Measurements from ENCODE around the gene PDE2A. TPM values are rescaled to one million over a fixed set of nuclear protein-coding genes. Genes with fewer than 3 reads are reported as not detected.

Gene PDE2A
- total and polyA plus RNA-seq, 7 donors: 6.0 to 20.1 (median 8.8) TPM

DNA sequence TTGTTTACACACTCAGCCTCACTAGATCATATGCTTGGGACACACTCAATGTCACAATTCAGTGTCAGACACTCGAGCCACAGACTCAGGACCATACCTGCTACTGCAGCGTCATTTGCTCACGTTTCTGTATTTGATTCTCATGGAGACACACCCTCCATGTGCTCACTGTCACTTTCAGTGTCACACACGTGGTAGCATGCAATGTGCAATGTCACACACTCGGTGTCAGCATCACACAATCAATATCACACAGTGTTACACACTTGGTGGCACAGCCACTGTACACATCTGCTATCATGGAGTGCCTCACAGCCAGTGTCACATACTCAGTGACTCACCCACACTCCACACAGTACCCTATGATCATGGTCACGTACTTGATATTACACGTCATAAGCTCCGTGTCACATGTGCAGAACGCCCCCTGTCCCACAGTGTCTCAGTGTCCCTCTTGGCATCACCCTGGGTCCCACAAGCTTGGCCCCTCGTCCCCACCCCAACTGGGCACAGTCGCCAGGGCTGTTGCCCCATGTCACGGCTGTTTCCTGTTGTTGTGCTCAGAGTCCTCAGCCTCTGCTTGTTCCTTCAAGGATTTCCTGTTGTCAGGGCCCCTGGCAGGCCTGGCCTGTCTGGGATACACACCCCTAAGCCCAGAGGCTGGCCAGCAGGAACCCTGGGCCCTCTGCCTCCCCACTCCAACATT, 49.6 kb downstream of the PDE2A start:
- TF ChIP-seq, protein P1, sequence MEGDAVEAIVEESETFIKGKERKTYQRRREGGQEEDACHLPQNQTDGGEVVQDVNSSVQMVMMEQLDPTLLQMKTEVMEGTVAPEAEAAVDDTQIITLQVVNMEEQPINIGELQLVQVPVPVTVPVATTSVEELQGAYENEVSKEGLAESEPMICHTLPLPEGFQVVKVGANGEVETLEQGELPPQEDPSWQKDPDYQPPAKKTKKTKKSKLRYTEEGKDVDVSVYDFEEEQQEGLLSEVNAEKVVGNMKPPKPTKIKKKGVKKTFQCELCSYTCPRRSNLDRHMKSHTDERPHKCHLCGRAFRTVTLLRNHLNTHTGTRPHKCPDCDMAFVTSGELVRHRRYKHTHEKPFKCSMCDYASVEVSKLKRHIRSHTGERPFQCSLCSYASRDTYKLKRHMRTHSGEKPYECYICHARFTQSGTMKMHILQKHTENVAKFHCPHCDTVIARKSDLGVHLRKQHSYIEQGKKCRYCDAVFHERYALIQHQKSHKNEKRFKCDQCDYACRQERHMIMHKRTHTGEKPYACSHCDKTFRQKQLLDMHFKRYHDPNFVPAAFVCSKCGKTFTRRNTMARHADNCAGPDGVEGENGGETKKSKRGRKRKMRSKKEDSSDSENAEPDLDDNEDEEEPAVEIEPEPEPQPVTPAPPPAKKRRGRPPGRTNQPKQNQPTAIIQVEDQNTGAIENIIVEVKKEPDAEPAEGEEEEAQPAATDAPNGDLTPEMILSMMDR (IDR thresholded peaks at IDR 0.05): no peak
- WGBS, 3 donors: 69 to 80% (median 73%) methylated on average over 12 of the region's 12 CpGs
- Histone ChIP-seq H3K4me1 (peaks cover 17% of the 10 kb centered on the region), H3K27ac (peak overlapping the region; percentile 69), H3K27me3 (ENCODE audit: insufficient read depth in 3 of 3, low read length in 2 of 3) (no peaks in the 10 kb centered on the region), H3K9me3 (no peaks in the 10 kb centered on the region), H3K36me3 (ENCODE audit: insufficient read depth in 1 of 2, low read depth in 1 of 2) (no peaks in the 10 kb centered on the region), H3K4me3 (no peak overlapping the region)
- peak; percentile 31 to 44 (median 38) for ATAC-seq
- intact Hi-C loops (cut with DNase I): no loop called here
- peak; percentile 60 to 75 for DNase-seq

- ATAC-seq (no peak), DNase-seq (no peak)
- H3K4me1 ChIP-seq: peaks cover 4% of the 10 kb centered on the region
- no peaks in the 10 kb centered on the region for H3K27me3 ChIP-seq (ENCODE audit: insufficient read depth in 3 of 3, low read length in 2 of 3)
- no peak overlapping the region for H3K27ac ChIP-seq
- no peaks in the 10 kb centered on the region for H3K9me3 ChIP-seq
- H3K4me3 ChIP-seq: no peak overlapping the region
- intact Hi-C loops (cut with DNase I): no loop called here
- no peaks in the 10 kb centered on the region for H3K36me3 ChIP-seq (ENCODE audit: insufficient read depth in 1 of 2, low read depth in 1 of 2)
- TF ChIP-seq, protein P1 (IDR thresholded peaks at IDR 0.05): no peak
- WGBS, 3 donors: 77 to 83% (median 82%) methylated on average over 8 of the region's 8 CpGs
Observed at GRCh38 chr11:72623052-72623451, 51.2 kb downstream of the PDE2A start.

GRCh38 chr11:72621008-72621610, 53.1 kb downstream of the PDE2A start:
- H3K27ac ChIP-seq: no peak overlapping the region
- intact Hi-C loops (cut with DNase I): no loop called here
- no peak for ATAC-seq
- no peak overlapping the region for H3K4me3 ChIP-seq
- TF ChIP-seq, protein P1 (IDR thresholded peaks at IDR 0.05): no peak
- H3K9me3 ChIP-seq: no peaks in the 10 kb centered on the region
- no peaks in the 10 kb centered on the region for H3K27me3 ChIP-seq (ENCODE audit: insufficient read depth in 3 of 3, low read length in 2 of 3)
- H3K4me1 ChIP-seq: peaks cover 10% of the 10 kb centered on the region
- H3K36me3 ChIP-seq (ENCODE audit: insufficient read depth in 1 of 2, low read depth in 1 of 2): no peaks in the 10 kb centered on the region
- 89 to 92% (median 92%) methylated on average over 4 of the region's 4 CpGs for WGBS, 3 donors
- DNase-seq: no peak

DNA sequence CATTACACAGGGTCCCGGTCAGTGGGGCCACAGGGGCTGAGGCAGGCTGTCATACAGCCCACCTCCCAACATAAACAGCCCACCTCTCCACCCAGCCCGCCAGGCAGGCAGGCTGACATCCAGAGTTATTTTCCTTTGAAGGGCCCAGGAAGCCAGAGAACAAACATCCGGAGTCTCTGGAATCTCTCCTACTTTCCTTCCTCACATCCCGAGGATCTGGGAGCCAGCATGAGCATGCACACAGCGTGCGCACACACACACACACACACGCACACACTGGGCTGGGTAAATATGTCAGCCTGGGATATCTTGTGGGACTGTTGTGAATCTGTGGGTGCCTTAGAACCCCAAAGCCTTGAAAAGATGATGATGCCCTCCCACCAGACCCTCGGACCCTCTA, 55.4 kb downstream of the PDE2A start:
- intact Hi-C loops (cut with DNase I): no loop called here
- Histone ChIP-seq H3K4me1 (peaks cover 6% of the 10 kb centered on the region), H3K9me3 (no peaks in the 10 kb centered on the region), H3K27me3 (ENCODE audit: insufficient read depth in 3 of 3, low read length in 2 of 3) (no peaks in the 10 kb centered on the region), H3K4me3 (no peak overlapping the region), H3K27ac (no peak overlapping the region), H3K36me3 (ENCODE audit: insufficient read depth in 1 of 2, low read depth in 1 of 2) (no peaks in the 10 kb centered on the region)
- ATAC-seq: no peak
- WGBS, 3 donors: 81 to 85% (median 84%) methylated on average over 8 of the region's 8 CpGs
- TF ChIP-seq, protein P1 (IDR thresholded peaks at IDR 0.05): no peak
- DNase-seq: no peak

Measured in psoas muscle (tissue), 8 donors.